ENCODE measurements around the gene UCK2.
A peak's percentile ranks its signal among the peaks of the same experiment; 100 is the strongest.

The UCK2 gene

DNA sequence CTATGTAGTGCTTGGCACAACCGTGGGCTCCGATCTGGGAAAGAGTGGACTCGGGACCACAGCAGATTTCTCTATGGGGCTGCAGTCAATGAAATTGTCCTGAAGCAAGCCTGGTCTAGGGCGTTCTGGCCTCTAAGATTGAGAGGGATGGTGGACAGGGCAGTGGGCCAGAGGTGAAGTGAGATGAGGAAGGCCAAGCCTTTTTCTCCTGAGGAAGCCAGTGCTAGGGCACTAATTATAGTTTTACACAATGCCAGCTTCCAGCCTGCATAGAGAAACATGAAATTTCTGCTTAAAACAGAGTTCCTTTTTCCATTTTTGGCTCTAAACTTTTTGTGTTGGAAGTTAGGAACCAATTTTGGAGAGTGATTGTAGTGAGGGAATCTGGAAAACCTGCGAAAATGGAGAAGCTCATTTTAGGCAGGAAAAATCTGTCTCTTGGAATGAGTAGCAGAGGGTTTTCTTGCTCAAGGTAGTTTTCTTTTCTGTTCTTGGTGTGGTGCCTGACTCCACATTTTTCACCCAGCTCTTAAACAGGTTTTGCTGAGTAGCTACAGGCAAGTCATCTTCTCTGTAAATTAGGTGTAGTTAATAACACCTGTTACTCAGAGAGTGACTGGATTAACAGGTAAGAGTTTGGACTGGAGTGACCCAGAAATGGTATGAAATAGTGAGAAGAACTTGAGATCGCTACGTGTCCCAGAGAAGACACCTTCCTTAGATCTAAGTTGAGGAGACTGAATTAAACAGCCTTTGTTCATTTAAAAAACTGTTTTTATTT lies 22.1 kb downstream of the UCK2 start:
- no peak for TF ChIP-seq CTCF (IDR thresholded peaks at IDR 0.05; ENCODE audit: low read depth, low read length)

DNA sequence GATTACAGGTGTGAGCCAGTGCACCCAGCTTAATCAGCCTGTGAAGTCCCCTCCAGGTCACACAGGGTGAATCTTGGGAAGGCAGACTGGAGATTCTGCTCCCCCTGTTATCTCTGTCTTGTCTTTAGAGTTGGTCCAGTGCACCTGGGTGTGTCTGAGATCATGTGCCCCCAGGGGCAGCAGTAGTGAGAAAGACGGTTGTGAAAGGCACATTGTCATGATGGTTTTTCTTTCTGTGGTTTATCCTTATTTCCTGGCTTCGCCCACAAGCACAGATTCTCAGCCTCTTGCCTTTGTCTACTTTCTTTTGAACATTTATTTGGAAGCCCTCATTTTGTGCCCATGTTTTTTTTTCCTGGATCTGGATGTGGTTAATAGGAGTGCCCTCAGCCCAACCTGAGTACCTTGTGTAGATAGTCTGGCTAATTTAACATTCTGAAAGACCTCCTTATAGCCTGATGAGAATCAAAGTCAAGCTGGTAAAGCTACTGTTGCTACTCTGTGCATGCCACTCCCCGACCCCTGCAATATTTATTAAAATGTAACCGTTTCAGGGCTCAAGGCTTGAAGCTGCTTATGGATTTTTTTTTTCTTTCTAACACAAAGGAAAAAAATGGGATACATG lies 23.7 kb downstream of the UCK2 start:
- TF ChIP-seq CTCF (IDR thresholded peaks at IDR 0.05; ENCODE audit: low read depth, low read length), result no peak
- H3K4me3 ChIP-seq (ENCODE audit: low read depth, low read length), result no peak overlapping the region

More for the DNA sequence above, 22.1 kb downstream of the UCK2 start:
- no peak overlapping the region for H3K4me3 ChIP-seq (ENCODE audit: low read depth, low read length)

DNA sequence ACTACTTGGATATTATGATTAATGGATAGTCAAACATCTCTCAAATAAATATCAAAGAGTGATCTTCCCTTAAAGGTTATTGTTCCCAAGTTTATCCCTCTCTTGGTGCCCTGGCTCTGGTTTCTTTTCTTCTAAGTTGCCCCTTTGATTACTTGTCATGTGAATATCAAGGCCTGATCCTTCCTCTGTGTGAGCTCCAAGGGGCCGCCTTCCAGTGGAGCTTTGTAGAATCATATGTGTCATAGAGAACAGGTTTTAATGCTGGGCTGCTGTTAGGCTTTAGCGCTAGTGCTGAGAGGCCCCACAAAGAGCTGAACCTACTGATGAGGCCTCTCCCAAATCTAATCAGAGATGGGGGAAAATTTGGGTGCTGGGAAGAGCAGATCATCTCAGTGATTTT lies 25.5 kb downstream of the UCK2 start:
- TF ChIP-seq CTCF (IDR thresholded peaks at IDR 0.05; ENCODE audit: low read depth, low read length), result no peak
- no peak overlapping the region for H3K4me3 ChIP-seq (ENCODE audit: low read depth, low read length)

DNA sequence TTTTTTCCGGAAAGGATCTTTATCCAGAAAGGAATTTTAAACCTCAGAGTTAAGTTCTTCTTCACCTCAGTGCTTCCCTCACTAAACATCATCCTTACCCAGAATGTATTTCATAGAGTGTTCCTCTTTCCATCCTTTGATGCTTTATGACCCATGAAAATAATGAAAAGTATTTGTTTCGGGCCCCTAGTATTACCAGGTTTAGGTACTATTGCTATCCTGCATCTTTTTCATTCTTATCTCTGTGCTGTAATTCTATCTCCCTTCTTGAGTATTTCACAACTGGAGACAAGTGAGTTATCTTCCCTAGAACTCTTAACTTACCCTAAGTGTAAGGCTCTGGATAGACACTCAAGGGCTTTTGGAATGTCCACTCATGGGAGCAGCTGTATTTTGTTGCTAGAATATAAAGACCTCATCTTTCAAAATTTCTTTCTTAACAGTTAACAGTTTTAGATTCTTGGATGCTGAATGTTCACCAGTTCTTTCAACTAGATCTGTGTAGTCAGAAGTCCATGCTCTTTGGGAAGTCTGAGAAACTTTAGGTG lies 26.2 kb downstream of the UCK2 start:
- 0 out of 2 replicates have a peak overlapping the region, but pooled peaks have one; percentile 23 for H3K4me3 ChIP-seq (ENCODE audit: low read depth, low read length)
- no peak for TF ChIP-seq CTCF (IDR thresholded peaks at IDR 0.05; ENCODE audit: low read depth, low read length)

GRCh38 chr1:165854101-165854845 lies 26.9 kb downstream of the UCK2 start:
- H3K4me3 ChIP-seq (ENCODE audit: low read depth, low read length), result 0 out of 2 replicates have a peak overlapping the region, but pooled peaks have one; percentile 23
- no peak for TF ChIP-seq CTCF (IDR thresholded peaks at IDR 0.05; ENCODE audit: low read depth, low read length)

DNA sequence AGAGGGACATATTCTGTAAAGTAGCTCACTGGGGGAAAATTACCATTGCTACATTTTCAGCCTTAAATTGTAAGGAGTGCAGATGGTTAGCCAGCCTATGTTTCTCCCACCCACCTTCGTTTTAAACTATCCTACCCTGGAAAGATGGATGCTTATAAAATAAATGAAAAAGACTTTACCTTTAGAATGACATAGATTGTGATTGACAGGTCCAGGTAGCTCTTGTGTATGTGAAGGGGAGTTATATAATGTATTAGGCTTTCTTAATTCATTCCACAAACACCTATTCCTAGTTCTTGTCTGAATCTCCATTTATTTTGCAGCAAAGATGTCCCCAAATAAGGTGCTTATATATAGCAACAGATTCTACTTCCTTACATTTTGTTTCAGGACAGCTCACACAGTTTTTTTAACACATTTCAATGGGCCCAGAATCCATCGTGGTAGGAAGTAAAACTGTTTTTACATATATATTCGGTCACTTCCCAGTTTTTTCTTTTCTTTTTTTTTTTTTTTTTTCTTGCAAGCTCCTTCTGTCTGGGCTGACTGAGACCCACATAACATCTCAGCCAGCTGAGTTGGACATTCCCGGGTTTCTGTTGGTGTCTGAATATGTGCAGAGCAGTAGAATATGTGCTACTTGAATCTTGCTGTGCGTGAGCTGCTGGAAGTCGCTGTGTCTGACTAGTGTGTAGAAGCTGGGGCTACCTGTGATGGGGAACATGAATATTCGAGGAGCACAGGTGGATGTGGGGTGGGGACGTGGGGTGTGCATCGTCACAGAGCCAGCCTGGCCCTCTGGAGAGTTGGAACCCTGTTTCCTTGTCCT lies 27.8 kb downstream of the UCK2 start:
- TF ChIP-seq CTCF (IDR thresholded peaks at IDR 0.05; ENCODE audit: low read depth, low read length), result no peak
- H3K4me3 ChIP-seq (ENCODE audit: low read depth, low read length), result no peak overlapping the region
